Astrocyte of the cerebellum (primary cell): ENCODE data around the gene SPTY2D1.

Experiments used
- DNase-seq: peaks from one replicate; pipeline ENCODE4 v3.0.0-alpha.2; 2011; ENCODE audit warnings: low read depth
- H3K4me3 ChIP-seq: 2 replicates; pipeline ENCODE4 v1.5.1; 2011; ENCODE audit warnings: mild to moderate bottlenecking, low read depth, low read length, moderate library complexity
- CTCF ChIP-seq: IDR thresholded peaks from 2 replicates; pipeline ENCODE4 v1.5.1; 2012; ENCODE audit warnings: low read length, low read depth, moderate library complexity, mild to moderate bottlenecking; ENCODE audit errors: missing control alignments
- in situ Hi-C: cut with HindIII; loops from 2 replicates; pipeline ENCODE4 v1.10.0; 2017; ENCODE audit warnings: low sequenced_read_pairs

Gene SPTY2D1

GRCh38 chr11:18641677-18642076 lies 7.5 kb upstream of the SPTY2D1 start:
- TF ChIP-seq CTCF: no peak
- no peak for DNase-seq
- no peak overlapping the region for H3K4me3 ChIP-seq
- in situ Hi-C loops: no loop called here

DNA sequence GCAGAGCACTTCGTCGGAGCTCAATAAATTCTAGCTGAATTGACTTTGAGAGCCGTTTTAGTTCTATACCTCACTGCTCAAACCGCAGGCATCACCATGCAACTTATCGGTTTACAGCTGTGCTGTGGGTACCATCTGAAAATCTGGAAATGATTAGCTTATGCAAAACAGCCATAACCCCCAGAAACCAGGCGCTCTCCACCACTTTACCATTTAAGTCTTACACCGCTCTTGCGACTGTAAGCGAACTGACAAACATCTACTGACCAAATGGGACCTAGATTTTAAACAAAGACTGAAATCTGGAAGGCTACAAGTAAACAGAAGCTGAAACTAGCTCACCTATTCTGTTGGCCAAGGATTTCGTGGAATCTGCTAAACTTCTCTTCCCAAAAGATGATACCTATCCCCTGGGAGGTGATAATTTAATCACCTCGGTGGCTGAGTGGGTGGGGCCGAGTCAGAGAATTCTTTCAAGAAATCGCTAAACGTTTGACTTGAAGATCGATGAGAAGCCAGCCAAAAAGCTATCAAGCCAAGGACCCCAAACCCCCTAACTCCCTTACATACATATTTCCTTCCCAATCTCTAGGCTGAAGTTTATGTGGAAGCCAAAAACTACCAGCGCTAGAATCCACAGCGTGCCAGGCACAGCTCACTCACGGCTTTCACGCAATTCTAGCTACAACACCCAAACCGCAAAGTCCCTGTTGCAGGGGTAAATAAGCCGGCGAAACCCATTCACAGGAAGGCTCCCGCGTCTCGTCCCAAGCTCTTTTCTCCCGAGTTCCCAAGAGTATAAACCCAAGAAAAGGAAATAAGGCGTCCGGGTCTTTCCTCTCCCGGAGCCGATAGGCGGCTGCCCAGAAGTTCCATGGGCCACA lies 644 bp downstream of the SPTY2D1 start:
- TF ChIP-seq CTCF: no peak
- peak overlapping the region; percentile 99 for H3K4me3 ChIP-seq
- in situ Hi-C loops: loop anchor here (5.0 kb wide), 1 partner anchor 36 kb away; the partner anchor contains the start of gene MISFA
- DNase-seq: no peak

DNA sequence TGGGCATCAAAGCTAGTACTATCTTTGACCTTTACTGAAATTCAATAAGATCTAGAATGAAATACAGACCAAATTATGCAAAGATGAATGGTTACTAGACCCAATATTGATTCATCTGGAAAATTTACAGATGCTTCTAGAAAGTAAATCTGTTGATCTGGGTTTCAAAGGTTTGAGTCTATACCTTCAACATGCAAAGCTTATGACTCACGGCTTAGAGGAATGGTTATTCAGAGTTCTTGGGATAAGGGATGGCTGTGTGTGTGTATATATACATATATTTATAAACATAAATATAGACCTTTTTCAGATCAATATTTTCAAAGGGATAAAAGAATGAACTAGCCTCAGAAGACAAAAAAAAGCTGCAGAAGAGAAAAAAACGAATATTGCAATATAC lies 1.3 kb downstream of the SPTY2D1 start:
- in situ Hi-C loops: loop anchor here (5.0 kb wide), 1 partner anchor 36 kb away; the partner anchor contains the start of gene MISFA

DNA sequence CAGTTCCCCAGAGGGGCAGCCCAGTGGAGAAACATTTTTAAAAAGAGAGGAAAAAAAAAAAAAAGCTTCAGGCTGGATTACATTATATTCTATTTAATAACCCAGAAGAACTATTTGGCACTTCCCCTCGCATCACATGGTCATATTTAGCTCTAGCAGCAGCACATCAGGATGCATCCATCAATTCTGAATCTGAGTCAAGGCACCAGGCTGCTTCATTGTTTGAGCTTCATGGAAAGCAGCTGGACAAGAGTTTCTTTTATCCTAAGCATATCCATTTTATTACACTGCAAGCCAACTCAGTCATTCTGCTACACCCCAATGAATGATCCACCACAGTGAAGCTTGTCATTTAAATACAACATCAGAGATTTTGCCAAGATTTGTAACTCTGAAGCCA lies 10.0 kb downstream of the SPTY2D1 start:
- H3K4me3 ChIP-seq: no peak overlapping the region
- no peak for DNase-seq
- TF ChIP-seq CTCF: no peak
- in situ Hi-C loops: no loop called here

More for the DNA sequence above, 1.3 kb downstream of the SPTY2D1 start:
- no peak for DNase-seq
- peak overlapping the region; percentile 99 for H3K4me3 ChIP-seq
- no peak for TF ChIP-seq CTCF

GRCh38 chr11:18623707-18624106 lies 10.4 kb downstream of the SPTY2D1 start:
- in situ Hi-C loops: no loop called here
- no peak for TF ChIP-seq CTCF
- H3K4me3 ChIP-seq: no peak overlapping the region
- no peak for DNase-seq

DNA sequence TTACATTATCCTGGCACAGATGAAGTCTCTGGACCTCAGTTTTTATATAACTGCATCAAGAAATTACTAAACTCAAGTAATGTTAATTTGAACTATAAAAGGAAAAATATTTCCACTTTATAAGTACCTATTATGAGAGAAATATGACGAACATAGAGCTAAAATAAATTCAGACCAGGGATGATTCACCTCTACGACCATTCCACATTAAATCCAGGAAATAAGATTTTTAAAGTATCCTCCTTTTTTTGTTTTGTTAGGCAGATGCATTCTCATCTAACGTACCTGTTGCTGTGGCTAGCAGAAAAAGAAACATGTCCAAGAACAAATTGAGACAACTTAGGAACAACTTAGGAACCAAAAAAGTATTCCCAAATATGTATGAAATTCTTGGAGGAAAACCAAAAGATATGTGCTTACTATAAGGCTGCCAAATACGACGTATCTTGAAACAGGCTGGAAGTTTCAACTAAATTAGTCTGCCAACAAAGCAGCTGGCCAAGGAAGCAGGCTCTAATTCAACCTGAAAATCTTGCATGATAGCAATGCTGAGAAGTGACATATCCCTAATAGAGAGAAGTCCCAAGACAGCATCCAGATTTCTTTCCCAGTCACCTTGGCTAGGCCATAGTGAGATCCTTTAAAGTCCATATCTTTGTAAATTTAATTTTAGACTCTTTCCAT lies 15.7 kb downstream of the SPTY2D1 start:
- in situ Hi-C loops: no loop called here
- no peak overlapping the region for H3K4me3 ChIP-seq
- no peak for DNase-seq
- TF ChIP-seq CTCF: no peak
